ENCODE data around the gene MAEA.
"Not testable (repeated sequence)": the region's sequence is repeated elsewhere in the genome, so short reads cannot be mapped to it uniquely, and the experiment has no call there.

The MAEA gene

GRCh38 chr4:1367936-1368289, 78.2 kb downstream of the MAEA start:
- Histone ChIP-seq H3K36me3 (ENCODE audit: control insufficient read depth, insufficient read depth, low read length) (peaks cover 10% of the 10 kb centered on the region), H3K9ac (ENCODE audit: low read depth, low read length) (no peak overlapping the region), H3K4me1 (ENCODE audit: control insufficient read depth, insufficient read depth, low read length) (no peaks in the 10 kb centered on the region), H3K9me3 (ENCODE audit: control insufficient read depth, insufficient read depth, low read length) (no peaks in the 10 kb centered on the region), H3K4me3 (ENCODE audit: low read depth, low read length) (no peak overlapping the region), H3K27me3 (ENCODE audit: control insufficient read depth, insufficient read depth, low read length) (no peaks in the 10 kb centered on the region)

GRCh38 chr4:1368421-1369090, 78.9 kb downstream of the MAEA start:
- no peaks in the 10 kb centered on the region for H3K27me3 ChIP-seq (ENCODE audit: control insufficient read depth, insufficient read depth, low read length)
- peaks cover 10% of the 10 kb centered on the region for H3K36me3 ChIP-seq (ENCODE audit: control insufficient read depth, insufficient read depth, low read length)
- no peaks in the 10 kb centered on the region for H3K9me3 ChIP-seq (ENCODE audit: control insufficient read depth, insufficient read depth, low read length)
- H3K9ac ChIP-seq (ENCODE audit: low read depth, low read length), result no peak overlapping the region
- no peak overlapping the region for H3K4me3 ChIP-seq (ENCODE audit: low read depth, low read length)
- no peaks in the 10 kb centered on the region for H3K4me1 ChIP-seq (ENCODE audit: control insufficient read depth, insufficient read depth, low read length)

DNA sequence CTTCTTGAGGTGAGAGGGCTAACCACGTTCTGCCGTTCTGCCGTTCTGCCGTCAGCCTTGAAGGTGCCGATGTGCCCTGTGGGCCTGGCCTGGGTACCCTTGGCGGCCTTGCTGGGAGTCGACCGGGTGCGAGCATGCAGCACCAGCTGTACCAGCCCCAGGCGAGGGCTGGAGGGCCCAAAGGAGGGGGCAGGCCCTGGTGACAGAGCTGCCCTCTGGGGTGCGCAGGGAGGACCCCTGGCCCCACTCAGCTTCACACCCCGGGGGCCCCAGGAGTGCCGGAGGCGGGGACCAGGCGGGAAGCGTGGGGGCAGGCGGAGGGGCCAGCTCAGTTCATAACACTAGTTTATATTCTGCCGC, 79.4 kb downstream of the MAEA start:
- no peaks in the 10 kb centered on the region for H3K27me3 ChIP-seq (ENCODE audit: control insufficient read depth, insufficient read depth, low read length)
- H3K9me3 ChIP-seq (ENCODE audit: control insufficient read depth, insufficient read depth, low read length), result no peaks in the 10 kb centered on the region
- H3K4me3 ChIP-seq (ENCODE audit: low read depth, low read length), result no peak overlapping the region
- peaks cover 10% of the 10 kb centered on the region for H3K36me3 ChIP-seq (ENCODE audit: control insufficient read depth, insufficient read depth, low read length)
- H3K4me1 ChIP-seq (ENCODE audit: control insufficient read depth, insufficient read depth, low read length), result no peaks in the 10 kb centered on the region
- no peak overlapping the region for H3K9ac ChIP-seq (ENCODE audit: low read depth, low read length)

- Histone ChIP-seq H3K4me1 (ENCODE audit: control insufficient read depth, insufficient read depth, low read length) (no peaks in the 10 kb centered on the region), H3K36me3 (ENCODE audit: control insufficient read depth, insufficient read depth, low read length) (peaks cover 10% of the 10 kb centered on the region), H3K27me3 (ENCODE audit: control insufficient read depth, insufficient read depth, low read length) (no peaks in the 10 kb centered on the region), H3K9ac (ENCODE audit: low read depth, low read length) (no peak overlapping the region), H3K9me3 (ENCODE audit: control insufficient read depth, insufficient read depth, low read length) (no peaks in the 10 kb centered on the region), H3K4me3 (ENCODE audit: low read depth, low read length) (no peak overlapping the region)
Measured at GRCh38 chr4:1369479-1370079, 79.9 kb downstream of the MAEA start.

DNA sequence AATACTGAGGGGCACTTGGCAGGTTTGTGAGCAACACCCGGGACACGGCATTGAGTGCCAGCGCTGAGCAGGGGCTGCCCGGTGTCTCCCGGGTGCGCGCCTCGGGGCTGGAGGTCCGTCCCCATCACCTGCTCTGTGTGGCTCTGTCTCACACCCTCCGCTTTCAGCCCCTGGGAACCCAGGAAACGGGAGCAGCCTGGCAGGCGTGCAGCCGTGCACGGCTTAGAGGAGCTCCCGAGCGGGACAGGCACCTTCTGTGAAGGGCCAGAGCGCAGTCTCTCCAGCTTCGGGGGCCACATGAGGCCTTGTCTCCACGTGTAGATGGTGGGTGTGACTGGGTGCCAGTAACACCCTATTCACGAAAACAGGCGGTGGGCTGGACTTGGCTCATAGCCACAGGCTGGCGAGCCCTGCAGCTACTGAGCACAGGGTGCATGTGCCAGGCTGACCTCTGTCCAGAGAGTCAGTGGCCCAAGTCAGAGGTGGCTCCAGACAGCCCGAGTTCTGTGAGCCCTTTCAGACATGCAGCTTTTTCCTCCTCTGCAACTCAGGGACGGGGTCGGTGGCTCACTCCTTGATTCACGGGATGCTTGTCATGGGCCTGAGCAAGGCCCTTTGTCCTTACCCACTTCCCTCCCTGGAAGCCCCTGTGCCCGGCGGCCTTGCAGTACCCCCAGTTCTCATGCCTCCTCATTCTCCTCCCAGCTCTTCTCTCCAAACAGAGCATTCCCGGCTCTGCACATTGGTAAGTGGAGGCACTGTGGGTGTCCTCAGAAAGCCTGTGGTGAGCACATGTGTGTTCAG, 80.8 kb downstream of the MAEA start:
- H3K9ac ChIP-seq (ENCODE audit: low read depth, low read length), result no peak overlapping the region
- H3K36me3 ChIP-seq (ENCODE audit: control insufficient read depth, insufficient read depth, low read length), result peaks cover 12% of the 10 kb centered on the region
- no peaks in the 10 kb centered on the region for H3K4me1 ChIP-seq (ENCODE audit: control insufficient read depth, insufficient read depth, low read length)
- no peak overlapping the region for H3K4me3 ChIP-seq (ENCODE audit: low read depth, low read length)
- H3K27me3 ChIP-seq (ENCODE audit: control insufficient read depth, insufficient read depth, low read length), result no peaks in the 10 kb centered on the region
- H3K9me3 ChIP-seq (ENCODE audit: control insufficient read depth, insufficient read depth, low read length), result no peaks in the 10 kb centered on the region

GRCh38 chr4:1371176-1372165, 81.8 kb downstream of the MAEA start:
- Histone ChIP-seq H3K4me3 (ENCODE audit: low read depth, low read length) (no peak overlapping the region), H3K9ac (ENCODE audit: low read depth, low read length) (no peak overlapping the region), H3K4me1 (ENCODE audit: control insufficient read depth, insufficient read depth, low read length) (no peaks in the 10 kb centered on the region), H3K36me3 (ENCODE audit: control insufficient read depth, insufficient read depth, low read length) (peaks cover 15% of the 10 kb centered on the region), H3K9me3 (ENCODE audit: control insufficient read depth, insufficient read depth, low read length) (no peaks in the 10 kb centered on the region), H3K27me3 (ENCODE audit: control insufficient read depth, insufficient read depth, low read length) (no peaks in the 10 kb centered on the region)

GRCh38 chr4:1372576-1372975, 82.9 kb downstream of the MAEA start:
- not testable (repeated sequence) for H3K27me3 ChIP-seq (ENCODE audit: control insufficient read depth, insufficient read depth, low read length); H3K4me3 ChIP-seq (ENCODE audit: low read depth, low read length); H3K9me3 ChIP-seq (ENCODE audit: control insufficient read depth, insufficient read depth, low read length); H3K4me1 ChIP-seq (ENCODE audit: control insufficient read depth, insufficient read depth, low read length); H3K9ac ChIP-seq (ENCODE audit: low read depth, low read length)
- peaks cover 19% of the 10 kb centered on the region for H3K36me3 ChIP-seq (ENCODE audit: control insufficient read depth, insufficient read depth, low read length)

- no peaks in the 10 kb centered on the region for H3K27me3 ChIP-seq (ENCODE audit: control insufficient read depth, insufficient read depth, low read length)
- H3K4me3 ChIP-seq (ENCODE audit: low read depth, low read length), result no peak overlapping the region
- no peak overlapping the region for H3K9ac ChIP-seq (ENCODE audit: low read depth, low read length)
- peaks cover 18% of the 10 kb centered on the region for H3K36me3 ChIP-seq (ENCODE audit: control insufficient read depth, insufficient read depth, low read length)
- no peaks in the 10 kb centered on the region for H3K4me1 ChIP-seq (ENCODE audit: control insufficient read depth, insufficient read depth, low read length)
- H3K9me3 ChIP-seq (ENCODE audit: control insufficient read depth, insufficient read depth, low read length), result no peaks in the 10 kb centered on the region
Measured at GRCh38 chr4:1373892-1374705, 84.4 kb downstream of the MAEA start.

- H3K9ac ChIP-seq (ENCODE audit: low read depth, low read length), result no peak overlapping the region
- no peaks in the 10 kb centered on the region for H3K27me3 ChIP-seq (ENCODE audit: control insufficient read depth, insufficient read depth, low read length)
- H3K36me3 ChIP-seq (ENCODE audit: control insufficient read depth, insufficient read depth, low read length), result peaks cover 18% of the 10 kb centered on the region
- no peaks in the 10 kb centered on the region for H3K9me3 ChIP-seq (ENCODE audit: control insufficient read depth, insufficient read depth, low read length)
- no peaks in the 10 kb centered on the region for H3K4me1 ChIP-seq (ENCODE audit: control insufficient read depth, insufficient read depth, low read length)
- H3K4me3 ChIP-seq (ENCODE audit: low read depth, low read length), result no peak overlapping the region
Measured at GRCh38 chr4:1374706-1375045, 85.0 kb downstream of the MAEA start.

GRCh38 chr4:1375051-1375721, 85.5 kb downstream of the MAEA start:
- H3K4me3 ChIP-seq (ENCODE audit: low read depth, low read length), result no peak overlapping the region
- H3K4me1 ChIP-seq (ENCODE audit: control insufficient read depth, insufficient read depth, low read length), result no peaks in the 10 kb centered on the region
- no peaks in the 10 kb centered on the region for H3K27me3 ChIP-seq (ENCODE audit: control insufficient read depth, insufficient read depth, low read length)
- no peak overlapping the region for H3K9ac ChIP-seq (ENCODE audit: low read depth, low read length)
- H3K36me3 ChIP-seq (ENCODE audit: control insufficient read depth, insufficient read depth, low read length), result peaks cover 18% of the 10 kb centered on the region
- H3K9me3 ChIP-seq (ENCODE audit: control insufficient read depth, insufficient read depth, low read length), result no peaks in the 10 kb centered on the region
